Heart left ventricle (tissue), 16 donors: ENCODE data around the gene NT5E. TPM values are rescaled to one million over a fixed set of nuclear protein-coding genes. Genes with fewer than 3 reads are reported as not detected.

ENCODE experiments used
- ATAC-seq, 4 donors: fragments of 200-7000 bp; cut with Tn5 transposase; one replicate each; pipeline ENCODE4 v1.9.1; 2020 to 2022; ENCODE audit warnings: moderate library complexity in 4 of 4, mild to moderate bottlenecking in 3 of 4, moderate number of reproducible peaks in 1 of 4
- DNase-seq, 5 donors: peaks; one replicate each; pipeline ENCODE4 v3.0.0-alpha.2; 2020
- H3K27ac ChIP-seq, 12 donors: fragments of 200-600 bp; sonication (generic) in 4 of 12; one replicate each; pipeline versions ENCODE4 v1.5.0 to v1.8.0; 2016 to 2022; ENCODE audit warnings: mild to moderate bottlenecking in 2 of 12
- H3K27me3 ChIP-seq, 9 donors: fragments of 200-600 bp; sonication (generic) in 2 of 9; one replicate each; pipeline versions ENCODE4 v1.5.1 to v1.8.0; 2016 to 2022; ENCODE audit warnings: mild to moderate bottlenecking in 3 of 9
- H3K36me3 ChIP-seq, 9 donors: fragments of 200-600 bp; sonication (generic) in 2 of 9; one replicate each; pipeline versions ENCODE4 v1.5.0 to v1.8.0; 2018 to 2022; ENCODE audit warnings: mild to moderate bottlenecking in 2 of 9
- H3K4me1 ChIP-seq, 12 donors: fragments of 200-600 bp; sonication (generic) in 4 of 12; one replicate each; pipeline versions ENCODE4 v1.5.0 to v1.8.0; 2016 to 2022; ENCODE audit warnings: mild to moderate bottlenecking in 3 of 12
- H3K4me3 ChIP-seq, 12 donors: fragments of 200-600 bp; sonication (generic) in 4 of 12; one replicate each; pipeline versions ENCODE4 v1.5.0 to v1.8.0; 2017 to 2022; ENCODE audit warnings: mild to moderate bottlenecking in 9 of 12, moderate library complexity in 4 of 12
- H3K9me3 ChIP-seq, 12 donors: fragments of 200-600 bp; sonication (generic) in 4 of 12; one replicate each; pipeline versions ENCODE4 v1.5.0 to v1.8.0; 2016 to 2022; ENCODE audit warnings: mild to moderate bottlenecking in 1 of 12
- CTCF ChIP-seq, 12 donors: fragments of 200-600 bp; sonication (generic) in 4 of 12; IDR thresholded peaks; one replicate each; pipeline versions ENCODE4 v1.5.0 to v1.8.0; 2018 to 2022; ENCODE audit warnings: antibody characterized with exemption in 12 of 12, mild to moderate bottlenecking in 5 of 12
- POLR2A ChIP-seq, 2 donors: fragments of 450-650 bp; IDR thresholded peaks; one replicate each; pipeline ENCODE4 v1.6.1; 2017; ENCODE audit warnings: antibody characterized with exemption in 2 of 2, mild to moderate bottlenecking in 2 of 2, moderate library complexity in 2 of 2
- WGBS, 4 donors: extraction: QIAGEN DNeasy Blood & Tissue Kit in 2 of 4; methylation state at CpG; one replicate each; pipeline versions ENCODE4 v1.1.5 to v1.1.7; 2013 to 2018; 5-methylcytosine and 5-hydroxymethylcytosine counted together
- intact Hi-C, 10 donors: fragments of 100-400 bp; cut with DNase I; formaldehyde crosslinking; loops; one replicate each; pipeline versions ENCODE4 v1.11.1 to v1.14.2; 2022
- polyA plus RNA-seq, 2 donors: library from polyadenylated mRNA; stranded (reverse); fragments of 200-250 nt; gene quantifications; one replicate each; pipeline ENCODE4 v1.2.3, GENCODE V29; 2013
- total RNA-seq, 9 donors: library from RNA; depleted of rRNA in 2 of 9; stranded (reverse); fragments of >200 nt in 2 of 9; fragmentation: NEBNext Ultra II Directional in 3 of 9; extraction: Animal tissue kit (Norgen Biotek cat#: 25700) in 3 of 9; gene quantifications; one replicate each; pipeline versions ENCODE4 v1.1.0 to v1.2.4, GENCODE V29; 2016 to 2023
- donor health status: ischemic (EF 13 %, LVEDD 7.1; RV severe dilation, severe dysfunction).
- donor health status: healthy with polysubstance abuse.
- donor health status: DM: no; HTN: yes; CAD: no.
- donor health status: DM: no; HTN: no; CAD: no.
- donor health status: ischemic (EF 25% LVEDD 6.9; RV normal size, moderate dysfunction).
- donor health status: ischemic (EF 25% LVEDD 5.7; RV mildly dilated, moderate dysfunction).
- donor health status: healthy.
- donor health status: DM: yes; HTN: yes; CAD: no.
- donor health status: ischemic (EF 35%, LVEDD 5.7; RV mildly dilated, moderate dysfunction).
- donor health status: nonischemic (EF 11% LVEDD 7.7; RV severe dilation, severe dysfunction).
- donor health status: DM: yes; HTN: yes; CAD: no.
- donor health status: PGD.
- donor health status: ischemic (EF 29% LVEDD 5.4; RV normal size, mild dysfunction).
- donor health status: nonischemic (EF 23%, LVEDD 6.1; RV moderate dilation, normal function).

Gene NT5E
- total and polyA plus RNA-seq, 11 donors, result 0.88 to 11.0 (median 3.8) TPM

- H3K4me3 ChIP-seq, result no peak overlapping the region
- no peak for ATAC-seq
- no peak overlapping the region for H3K27ac ChIP-seq
- H3K9me3 ChIP-seq, result peaks cover 0 to 6% (median 0%) of the 10 kb centered on the region in 12 donors
- intact Hi-C loops, result no loop called here
- H3K4me1 ChIP-seq, result peaks cover 0 to under 1% (median 0%) of the 10 kb centered on the region in 12 donors
- H3K27me3 ChIP-seq, result peaks cover 0 to 18% (median 7%) of the 10 kb centered on the region in 9 donors
- DNase-seq, result no peak
- 81 to 95% (median 90%) methylated on average over 1 of the region's 1 CpG for WGBS, 4 donors
- TF ChIP-seq CTCF (IDR thresholded peaks at IDR 0.05), result no peak
- no peak for TF ChIP-seq POLR2A (IDR thresholded peaks at IDR 0.05)
- H3K36me3 ChIP-seq, result no peaks in the 10 kb centered on the region
These were observed 6.3 kb upstream of the NT5E start for GRCh38 chr6:85443349-85444117.

DNA sequence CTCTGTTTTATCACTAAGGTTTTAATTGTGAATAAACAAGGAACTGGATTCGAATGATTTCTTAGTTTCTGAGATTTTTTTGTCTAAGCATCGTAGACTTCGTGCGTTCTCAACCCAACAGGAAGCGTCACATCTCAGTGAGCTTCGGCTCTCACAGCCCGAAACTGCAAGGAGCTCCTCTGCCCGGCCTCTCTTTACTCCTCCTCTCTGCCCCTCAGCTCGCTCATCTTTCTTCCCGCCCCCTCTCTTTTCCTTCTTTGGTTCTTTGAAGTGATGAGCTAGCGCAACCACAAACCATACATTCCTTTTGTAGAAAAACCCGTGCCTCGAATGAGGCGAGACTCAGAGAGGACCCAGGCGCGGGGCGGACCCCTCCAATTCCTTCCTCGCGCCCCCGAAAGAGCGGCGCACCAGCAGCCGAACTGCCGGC lies 480 bp upstream of the NT5E start:
- H3K4me1 ChIP-seq, result peaks cover 0 to 25% (median 5%) of the 10 kb centered on the region in 12 donors

GRCh38 chr6:85451565-85452306 lies 1.9 kb downstream of the NT5E start:
- peak overlapping the region in 5 of 12 donors; percentile 13 to 89 (median 46) for H3K27ac ChIP-seq
- 23 to 31% (median 31%) methylated on average over 4 of the region's 4 CpGs for WGBS, 4 donors
- H3K27me3 ChIP-seq, result peaks cover 2 to 58% (median 25%) of the 10 kb centered on the region in 9 donors
- H3K36me3 ChIP-seq, result no peaks in the 10 kb centered on the region
- H3K4me3 ChIP-seq, result peak overlapping the region in 7 of 12 donors; percentile 14 to 76 (median 66)
- no peak for TF ChIP-seq POLR2A (IDR thresholded peaks at IDR 0.05)
- no peak for TF ChIP-seq CTCF (IDR thresholded peaks at IDR 0.05)
- DNase-seq, result no peak
- peaks cover 0 to 26% (median 5%) of the 10 kb centered on the region in 12 donors for H3K4me1 ChIP-seq
- ATAC-seq, result peak in 1 of 4 donors; percentile 19
- intact Hi-C loops, result loop anchor here in 1 of 10 donors (2.0 kb wide), 1 partner anchor 31 kb away; no protein-coding TSS in a partner anchor
- no peaks in the 10 kb centered on the region for H3K9me3 ChIP-seq

More for the DNA sequence above, 480 bp upstream of the NT5E start:
- peak in 4 of 5 donors; percentile 23 to 34 (median 32) for DNase-seq
- no peak for TF ChIP-seq CTCF (IDR thresholded peaks at IDR 0.05)
- TF ChIP-seq POLR2A (IDR thresholded peaks at IDR 0.05), result no peak
- Histone ChIP-seq H3K4me3 (peak overlapping the region; percentile 45 to 76 (median 64)), H3K27ac (peak overlapping the region; percentile 4 to 90 (median 78)), H3K27me3 (peaks cover 2 to 52% (median 25%) of the 10 kb centered on the region in 9 donors), H3K9me3 (no peaks in the 10 kb centered on the region), H3K36me3 (no peaks in the 10 kb centered on the region)
- intact Hi-C loops, result no loop called here
- WGBS, 4 donors, result 0 to 1% (median 1%) methylated on average over 21 to 24 of the region's 24 CpGs
- ATAC-seq, result peak in 3 of 4 donors; percentile 59 to 67 (median 59)

GRCh38 chr6:85452441-85452881 lies 2.6 kb downstream of the NT5E start:
- Histone ChIP-seq H3K27me3 (peaks cover 2 to 54% (median 21%) of the 10 kb centered on the region in 9 donors), H3K27ac (peak overlapping the region in 2 of 12 donors; percentile 22 to 34), H3K9me3 (no peaks in the 10 kb centered on the region), H3K4me3 (peak overlapping the region in 2 of 12 donors; percentile 2 to 73), H3K36me3 (no peaks in the 10 kb centered on the region), H3K4me1 (peaks cover 0 to 28% (median 5%) of the 10 kb centered on the region in 12 donors)
- DNase-seq (no peak), ATAC-seq (no peak)
- 66 to 71% (median 68%) methylated on average over 5 of the region's 5 CpGs for WGBS, 4 donors
- intact Hi-C loops, result no loop called here
- no peak for TF ChIP-seq CTCF (IDR thresholded peaks at IDR 0.05)
- no peak for TF ChIP-seq POLR2A (IDR thresholded peaks at IDR 0.05)
